HG02678 (cell line): ENCODE data around the gene DMRTB1.

Experiments used
- ATAC-seq: cut with Tn5 transposase; IDR thresholded peaks from one replicate; pipeline ENCODE4 v1.9.1; 2021; ENCODE audit warnings: mild to moderate bottlenecking, moderate library complexity; ENCODE audit not compliant: unreplicated experiment

The DMRTB1 gene

GRCh38 chr1:53507116-53507820 lies 48.1 kb downstream of the DMRTB1 start:
- ATAC-seq, result no peak

- no peak for ATAC-seq
Measured at GRCh38 chr1:53508056-53508990, 49.1 kb downstream of the DMRTB1 start.

- ATAC-seq, result no peak
Measured at GRCh38 chr1:53508991-53509666, 49.9 kb downstream of the DMRTB1 start.

GRCh38 chr1:53509775-53510174 lies 50.6 kb downstream of the DMRTB1 start:
- ATAC-seq, result no peak

- no peak for ATAC-seq
Measured at GRCh38 chr1:53510215-53510614, 51.0 kb downstream of the DMRTB1 start.

GRCh38 chr1:53511323-53511932 lies 52.2 kb downstream of the DMRTB1 start:
- no peak for ATAC-seq

GRCh38 chr1:53511933-53512806 lies 53.0 kb downstream of the DMRTB1 start:
- ATAC-seq, result no peak

DNA sequence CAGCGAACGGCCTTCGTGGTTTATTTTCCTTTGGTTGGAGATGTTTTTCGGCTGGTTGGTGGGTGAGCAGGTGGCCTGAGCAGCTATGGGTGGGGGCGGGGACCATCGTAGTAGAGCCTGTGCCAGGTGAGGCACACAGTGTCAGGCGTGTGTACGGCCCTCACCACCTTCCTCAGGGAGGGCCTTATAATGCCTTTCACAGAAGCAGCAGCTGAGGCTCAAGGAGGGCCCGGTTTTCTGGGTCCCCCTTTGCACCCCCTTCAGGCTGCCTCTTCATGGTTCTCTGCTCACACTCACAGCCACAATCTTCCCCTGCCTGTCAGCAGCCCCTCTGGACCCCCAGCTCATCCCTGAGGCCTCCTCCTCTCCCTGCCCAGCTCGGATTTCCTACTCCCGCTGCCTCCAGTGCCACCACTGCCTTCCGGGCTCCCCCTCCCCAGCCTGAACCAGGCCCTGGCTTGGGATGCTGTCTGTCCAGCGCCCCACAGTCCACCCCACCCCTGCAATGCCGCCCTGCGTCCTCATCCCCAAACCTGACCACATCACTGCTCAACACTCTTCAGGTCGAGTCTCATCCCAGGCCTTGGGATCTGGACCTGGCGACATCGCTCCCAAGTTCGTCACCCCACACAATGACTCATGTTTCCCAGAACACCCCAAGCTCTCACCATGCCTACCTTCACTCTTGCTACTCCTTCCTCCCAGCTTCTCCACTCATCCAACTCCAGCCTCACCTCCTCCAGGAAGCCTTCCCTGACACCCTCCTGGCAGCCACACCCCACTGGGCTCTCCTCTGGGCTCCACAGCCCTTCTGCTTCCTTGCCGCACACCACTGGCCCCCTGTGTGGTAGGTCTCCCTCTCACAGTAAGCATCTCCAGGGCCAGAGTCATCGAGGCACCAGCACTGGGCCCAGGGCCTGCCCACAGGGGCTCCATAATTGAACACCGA lies 53.9 kb downstream of the DMRTB1 start:
- no peak for ATAC-seq

GRCh38 chr1:53513846-53514245 lies 54.6 kb downstream of the DMRTB1 start:
- ATAC-seq, result no peak

GRCh38 chr1:53514436-53514835 lies 55.2 kb downstream of the DMRTB1 start:
- no peak for ATAC-seq

- no peak for ATAC-seq
Measured at GRCh38 chr1:53516181-53516580, 57.0 kb downstream of the DMRTB1 start.
